COLO668 (cell line): Measurements from ENCODE around the gene IGFN1.
"Not testable (repeated sequence)": the region's sequence is repeated elsewhere in the genome, so short reads cannot be mapped to it uniquely, and the experiment has no call there.

ENCODE experiments used
- DNase-seq: peaks from one replicate; lab custom pipeline; 2025; ENCODE audit not compliant: unreplicated experiment; lab: John Stamatoyannopoulos, UW

IGFN1 gene

GRCh38 chr1:201239646-201240045 lies 49.0 kb downstream of the IGFN1 start:
- not testable (repeated sequence) for DNase-seq

DNA sequence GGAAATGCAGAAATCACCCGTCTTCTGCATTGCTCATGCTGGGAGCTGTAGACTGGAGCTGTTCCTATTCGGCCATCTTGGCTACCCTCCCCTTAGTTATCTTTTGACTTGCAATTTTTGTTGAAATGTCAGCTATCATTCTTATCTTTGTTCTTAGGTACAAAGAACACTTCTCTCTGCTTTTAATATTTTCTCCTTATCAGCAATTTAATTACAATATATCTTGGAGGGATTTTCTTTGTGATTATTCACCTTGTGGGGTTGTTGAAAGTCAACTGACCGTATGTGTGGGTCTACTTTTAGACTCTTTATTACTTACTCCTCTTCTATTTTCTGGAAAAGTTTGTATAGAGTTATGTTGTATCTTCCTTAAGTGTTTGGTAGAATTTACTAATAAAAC lies 49.5 kb downstream of the IGFN1 start:
- no peak for DNase-seq

DNA sequence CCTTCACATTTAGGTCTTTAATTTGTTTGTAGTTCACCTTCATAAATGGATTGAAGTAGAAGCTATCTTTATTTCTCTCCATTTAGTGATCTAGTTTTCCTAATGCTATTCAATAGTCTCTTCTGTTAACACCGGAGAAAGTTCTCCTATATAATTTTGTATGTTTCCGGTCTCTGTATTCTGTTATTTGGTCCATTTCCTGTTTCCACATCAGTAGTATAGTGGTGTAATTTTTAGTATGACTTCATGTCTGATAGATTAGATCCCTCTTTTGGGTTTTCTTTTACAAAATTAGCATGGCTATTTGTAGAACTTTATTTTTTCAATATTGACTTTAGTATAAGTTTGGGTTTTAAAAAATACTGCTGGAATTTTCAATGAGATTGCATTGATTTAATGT lies 51.1 kb downstream of the IGFN1 start:
- no peak for DNase-seq

DNA sequence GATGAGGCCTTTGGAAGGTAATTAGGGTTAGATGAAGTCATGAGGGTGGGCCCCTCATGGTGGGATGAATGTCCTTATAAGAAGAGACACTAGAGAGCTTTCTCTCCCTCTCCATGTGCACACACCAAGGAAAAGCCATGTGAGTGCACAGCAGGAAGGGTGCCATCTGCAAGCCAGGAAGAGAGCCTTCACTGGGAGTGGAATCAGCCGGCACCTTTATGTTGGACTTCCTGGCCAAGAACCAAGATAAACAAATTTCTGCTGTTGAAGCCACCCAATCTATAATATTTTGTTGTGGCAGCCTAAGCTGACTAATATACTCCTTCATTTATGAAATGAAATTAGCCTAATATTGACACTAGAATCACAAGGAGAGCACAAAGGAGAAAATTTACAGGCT lies 54.5 kb downstream of the IGFN1 start:
- peak; percentile 32 for DNase-seq

- DNase-seq: no peak
These were observed 58.3 kb downstream of the IGFN1 start for GRCh38 chr1:201248721-201249559.

GRCh38 chr1:201250326-201251011 lies 59.8 kb downstream of the IGFN1 start:
- DNase-seq: no peak

- DNase-seq: no peak
These were observed 60.8 kb downstream of the IGFN1 start for GRCh38 chr1:201251411-201251810.

- DNase-seq: no peak
These were observed 61.3 kb downstream of the IGFN1 start for GRCh38 chr1:201251851-201252430.

DNA sequence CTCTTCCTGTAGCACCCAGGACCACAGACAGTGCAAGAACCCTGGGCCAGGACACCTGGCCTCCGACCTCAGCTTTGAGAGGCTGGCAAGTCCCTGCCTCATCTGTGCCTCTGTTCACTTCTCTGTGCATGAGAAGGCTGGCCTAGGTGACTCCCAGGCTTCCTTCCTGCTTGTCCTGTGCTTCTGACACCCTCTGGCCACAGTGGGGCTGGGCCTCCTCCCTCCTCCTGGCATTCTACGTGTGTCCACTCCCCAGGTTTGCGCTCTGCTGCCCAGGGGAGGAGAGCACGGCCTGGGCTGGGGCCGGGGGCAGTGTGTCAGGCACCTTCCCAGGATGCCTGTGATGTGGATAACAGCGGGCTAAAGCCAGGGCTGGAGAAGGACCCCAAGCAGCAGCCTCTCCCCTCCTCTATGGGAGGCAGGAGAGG lies 62.3 kb downstream of the IGFN1 start:
- no peak for DNase-seq

DNA sequence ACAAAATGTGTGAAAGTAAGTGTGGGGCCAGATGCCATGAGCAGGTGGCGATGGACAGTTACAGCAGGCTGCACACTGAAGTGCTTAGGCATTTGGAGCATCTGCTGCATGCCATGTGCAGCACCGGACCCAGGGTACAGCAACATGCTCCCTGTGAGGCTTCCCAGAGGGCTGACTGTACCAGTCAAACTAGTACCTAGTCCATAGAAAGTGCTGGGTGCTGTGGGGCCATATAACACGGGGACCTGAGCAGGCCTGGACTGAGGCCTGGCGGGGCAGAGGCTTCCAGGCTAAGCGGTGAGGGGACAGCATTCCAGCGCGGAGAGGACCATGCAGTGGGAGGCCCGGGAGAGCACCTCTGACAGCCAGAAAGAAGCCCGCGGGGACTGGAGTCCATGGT lies 62.8 kb downstream of the IGFN1 start:
- DNase-seq: peak; percentile 50

DNA sequence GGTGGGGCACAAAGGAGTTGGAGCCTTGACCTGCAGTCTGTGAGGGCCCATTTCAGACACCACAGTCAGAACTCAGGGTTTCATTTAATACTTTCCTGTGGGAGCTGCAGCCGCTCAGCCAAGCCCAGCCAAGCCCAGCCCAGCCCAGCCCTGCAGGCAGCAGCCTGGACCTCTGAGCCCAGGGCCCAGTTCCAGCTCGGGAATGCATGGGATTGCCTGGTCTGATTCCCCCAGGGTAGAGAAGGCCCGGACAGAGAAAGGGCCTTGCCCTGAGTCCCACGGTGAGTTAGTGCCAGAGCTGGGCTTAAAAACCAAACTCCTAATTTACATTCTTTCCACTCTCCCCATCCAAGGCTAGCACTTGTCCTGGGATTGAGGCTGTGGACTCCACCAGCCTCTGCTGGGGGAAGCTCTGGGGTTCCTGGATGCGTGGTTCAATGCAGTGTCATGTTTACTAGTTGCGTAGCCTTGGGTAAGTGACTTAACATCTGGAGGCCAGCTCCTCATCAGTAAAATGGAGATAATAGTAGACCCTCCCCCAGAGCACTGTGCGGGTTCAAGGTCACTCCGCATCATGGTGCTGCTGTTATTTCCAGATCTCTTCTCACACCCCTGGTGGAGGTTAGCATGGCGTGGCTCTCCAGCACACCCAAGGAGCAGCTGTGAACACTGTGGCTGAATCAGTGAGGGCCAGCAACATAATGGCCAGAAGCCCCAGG lies 63.4 kb downstream of the IGFN1 start:
- no peak for DNase-seq

DNA sequence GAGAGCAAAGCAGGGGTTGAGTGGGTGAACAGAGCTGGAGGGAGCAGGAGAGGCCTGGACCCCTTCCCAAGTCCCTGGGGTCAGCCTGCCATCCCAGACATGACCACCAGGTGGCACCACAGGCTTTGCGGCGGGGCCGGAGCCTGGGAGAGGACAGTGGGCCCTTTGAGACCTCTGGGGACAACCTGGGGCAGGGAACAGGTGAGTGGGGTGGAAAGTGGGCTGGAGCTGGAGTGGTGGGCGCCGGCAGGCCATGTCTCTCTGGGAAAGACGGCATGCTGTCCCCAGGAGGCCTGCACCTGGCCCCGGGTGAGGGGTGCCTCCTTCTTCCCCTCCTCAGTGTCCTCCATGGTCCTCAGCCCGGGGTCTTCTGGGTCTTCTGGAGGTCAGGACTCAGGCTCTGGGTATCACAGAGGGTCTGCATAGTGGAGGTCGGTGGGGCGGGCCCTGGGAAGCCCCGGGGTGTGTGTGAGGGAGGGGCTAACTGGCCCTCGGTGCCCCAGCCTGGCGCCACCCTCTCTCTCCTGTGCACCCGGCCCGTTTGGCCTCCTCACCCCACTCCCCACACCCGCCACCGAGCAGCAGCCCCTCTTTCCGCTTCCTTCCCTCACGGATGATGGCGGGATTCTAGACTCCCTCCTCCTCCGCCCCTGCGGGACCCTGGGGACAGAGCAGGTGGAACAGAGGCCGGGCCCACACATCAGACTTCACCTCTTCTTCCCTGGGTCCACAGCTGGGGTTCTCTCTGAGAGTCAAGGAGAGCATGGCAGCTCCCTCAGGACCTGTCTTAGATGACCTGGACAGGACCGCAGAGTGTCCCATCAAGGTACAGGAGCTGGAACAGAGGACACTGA lies 64.2 kb downstream of the IGFN1 start:
- peak; percentile 66 for DNase-seq

DNA sequence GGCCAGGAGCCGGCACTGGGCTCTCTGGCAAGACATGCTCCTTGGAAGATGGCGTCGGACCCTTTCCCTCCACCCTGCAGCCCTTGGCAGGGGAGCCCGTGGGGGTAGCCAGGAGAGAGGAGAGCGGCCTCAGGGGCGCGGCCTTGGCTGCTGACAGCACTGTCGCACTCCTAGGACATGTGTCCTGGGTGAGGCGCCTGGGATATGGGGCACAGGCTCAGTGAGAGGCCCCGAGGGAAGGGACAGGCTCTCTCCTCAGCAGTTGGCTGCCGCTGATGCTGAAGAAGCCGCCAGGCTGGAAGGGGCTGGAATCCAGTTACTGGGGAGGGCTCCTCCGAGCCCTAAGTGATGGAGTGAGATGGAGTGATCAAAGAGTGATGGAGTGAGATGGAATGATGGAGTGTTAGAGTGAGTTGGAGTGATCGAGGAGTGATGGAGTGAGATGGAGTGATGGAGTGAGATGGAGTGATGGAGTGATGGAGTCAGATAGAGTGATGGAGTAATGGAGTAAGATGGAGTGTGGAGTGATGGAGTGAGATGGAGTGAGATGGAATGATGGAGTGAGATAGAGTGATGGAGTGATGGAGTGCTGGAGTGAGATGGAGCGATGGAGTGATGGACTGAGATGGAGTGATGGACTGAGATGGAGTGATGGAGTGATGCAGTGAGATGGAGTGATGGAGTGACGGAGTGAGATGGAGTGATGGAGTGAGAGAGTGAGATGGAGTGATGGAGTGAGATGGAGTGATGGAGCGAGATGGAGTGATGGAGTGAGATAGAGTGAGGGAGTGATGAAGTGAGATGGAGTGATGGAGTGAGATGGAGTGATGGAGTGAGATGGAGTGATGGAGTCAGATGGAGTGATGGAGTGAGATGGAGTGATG lies 65.1 kb downstream of the IGFN1 start:
- DNase-seq: no peak

GRCh38 chr1:201258132-201258531 lies 67.5 kb downstream of the IGFN1 start:
- DNase-seq: not testable (repeated sequence)

GRCh38 chr1:201258763-201259230 lies 68.2 kb downstream of the IGFN1 start:
- no peak for DNase-seq

DNA sequence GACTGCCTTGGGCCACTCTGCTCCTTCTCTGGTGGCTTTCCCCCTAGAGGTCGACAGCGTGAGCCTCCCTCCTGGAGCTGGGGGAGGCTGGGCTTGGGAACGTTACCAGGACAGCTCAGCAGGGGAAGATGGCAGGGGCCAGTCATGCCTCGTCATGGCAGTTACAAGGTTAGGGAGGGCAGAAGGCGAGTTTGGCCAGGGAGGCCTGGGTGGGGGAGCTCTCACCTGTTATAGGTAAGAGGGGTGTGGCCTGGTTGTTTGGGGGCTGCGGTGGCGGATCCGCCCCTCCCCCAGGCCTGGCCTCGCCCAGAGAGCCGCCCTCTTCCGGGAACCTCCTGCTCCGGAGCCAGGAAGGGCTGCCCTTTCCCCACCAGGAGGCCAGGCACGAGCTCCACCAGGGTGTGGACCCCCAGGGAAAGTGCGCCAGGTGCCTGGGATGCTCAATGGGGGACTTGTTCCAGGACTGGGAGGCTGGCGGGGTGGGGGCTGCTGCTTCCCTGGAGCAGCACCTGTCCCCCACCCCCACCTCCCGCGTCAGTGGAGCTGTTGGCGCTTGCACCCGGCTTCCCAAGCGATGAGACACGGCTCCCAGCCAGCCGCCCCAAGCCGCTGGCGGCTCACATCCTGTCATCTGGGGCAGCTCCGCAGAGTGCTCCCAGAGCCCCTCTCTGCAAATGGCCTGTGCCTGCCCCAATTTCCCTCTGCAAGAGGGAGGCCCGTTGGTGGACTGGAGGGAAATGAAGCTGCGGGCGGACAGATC lies 69.0 kb downstream of the IGFN1 start:
- peak; percentile 81 for DNase-seq

DNA sequence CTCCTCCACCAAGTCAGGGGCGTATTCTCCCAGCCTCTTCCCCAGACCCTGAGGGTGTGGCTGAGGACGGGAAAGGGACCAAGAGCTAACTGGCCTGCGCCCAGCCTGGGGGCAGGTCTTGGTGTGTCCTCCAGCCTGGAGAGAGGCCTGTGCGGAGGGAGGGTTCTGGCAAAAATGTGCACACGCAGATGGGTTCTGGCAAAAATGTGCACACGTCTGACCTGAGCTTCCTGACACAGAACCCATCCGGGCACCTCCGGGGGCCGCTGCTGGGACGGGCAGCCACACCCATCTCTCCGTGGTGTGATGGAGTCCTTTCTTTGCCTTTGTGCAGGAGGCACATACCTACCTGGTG lies 69.6 kb downstream of the IGFN1 start:
- DNase-seq: no peak

DNA sequence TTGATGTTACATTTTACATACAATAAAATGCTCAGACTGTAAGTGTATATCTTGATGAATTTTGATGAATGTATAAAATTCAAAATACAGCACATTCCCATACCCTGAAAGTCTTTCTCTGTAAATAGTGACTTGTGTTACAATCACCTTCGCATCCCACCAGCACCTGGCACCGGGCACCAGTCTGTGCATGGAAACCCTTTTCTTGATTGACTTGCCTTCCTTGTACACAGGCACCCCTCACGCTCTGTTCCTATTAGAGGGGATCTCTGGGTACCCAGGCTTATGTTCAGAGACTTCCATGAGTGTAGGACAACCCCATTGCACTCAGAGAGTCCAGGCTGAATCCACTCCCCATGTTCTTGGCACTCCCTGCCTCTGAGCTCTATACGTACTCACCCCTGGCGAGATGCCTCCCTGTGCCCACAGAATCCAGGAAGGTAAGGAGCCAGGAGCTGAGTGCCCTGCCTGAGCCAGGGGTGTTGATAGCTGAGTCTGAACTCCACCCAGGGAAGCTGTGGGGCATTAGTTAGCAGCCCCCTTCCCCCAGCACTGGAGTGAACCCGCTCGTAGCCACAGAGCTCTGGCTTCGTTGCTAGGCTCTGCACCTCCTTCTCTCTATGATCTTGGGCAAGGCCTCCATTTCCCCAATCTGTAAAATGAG lies 70.2 kb downstream of the IGFN1 start:
- DNase-seq: no peak
